ENCODE results near the gene MACROD1.
"Not testable (repeated sequence)": the region's sequence is repeated elsewhere in the genome, so short reads cannot be mapped to it uniquely, and the experiment has no call there.

The MACROD1 gene

GRCh38 chr11:63970902-63971301, 195.0 kb downstream of the MACROD1 start:
- in situ Hi-C loops (cut with HindIII; ENCODE audit: low sequenced_read_pairs): no loop called here
- DNase-seq (ENCODE audit: low read depth, low spot score): no peak
- TF ChIP-seq, protein P1, sequence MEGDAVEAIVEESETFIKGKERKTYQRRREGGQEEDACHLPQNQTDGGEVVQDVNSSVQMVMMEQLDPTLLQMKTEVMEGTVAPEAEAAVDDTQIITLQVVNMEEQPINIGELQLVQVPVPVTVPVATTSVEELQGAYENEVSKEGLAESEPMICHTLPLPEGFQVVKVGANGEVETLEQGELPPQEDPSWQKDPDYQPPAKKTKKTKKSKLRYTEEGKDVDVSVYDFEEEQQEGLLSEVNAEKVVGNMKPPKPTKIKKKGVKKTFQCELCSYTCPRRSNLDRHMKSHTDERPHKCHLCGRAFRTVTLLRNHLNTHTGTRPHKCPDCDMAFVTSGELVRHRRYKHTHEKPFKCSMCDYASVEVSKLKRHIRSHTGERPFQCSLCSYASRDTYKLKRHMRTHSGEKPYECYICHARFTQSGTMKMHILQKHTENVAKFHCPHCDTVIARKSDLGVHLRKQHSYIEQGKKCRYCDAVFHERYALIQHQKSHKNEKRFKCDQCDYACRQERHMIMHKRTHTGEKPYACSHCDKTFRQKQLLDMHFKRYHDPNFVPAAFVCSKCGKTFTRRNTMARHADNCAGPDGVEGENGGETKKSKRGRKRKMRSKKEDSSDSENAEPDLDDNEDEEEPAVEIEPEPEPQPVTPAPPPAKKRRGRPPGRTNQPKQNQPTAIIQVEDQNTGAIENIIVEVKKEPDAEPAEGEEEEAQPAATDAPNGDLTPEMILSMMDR (IDR thresholded peaks at IDR 0.05; ENCODE audit: low read depth, low read length): no peak
- no peak overlapping the region for H3K4me3 ChIP-seq (ENCODE audit: low read depth, low read length)

- DNase-seq (ENCODE audit: low read depth, low spot score): no peak
- no peak overlapping the region for H3K4me3 ChIP-seq (ENCODE audit: low read depth, low read length)
- in situ Hi-C loops (cut with HindIII; ENCODE audit: low sequenced_read_pairs): no loop called here
- TF ChIP-seq, protein P1 (IDR thresholded peaks at IDR 0.05; ENCODE audit: low read depth, low read length): no peak
These were observed 196.5 kb downstream of the MACROD1 start for GRCh38 chr11:63969461-63969860.

- in situ Hi-C loops (cut with HindIII; ENCODE audit: low sequenced_read_pairs): no loop called here
- TF ChIP-seq, protein P1 (IDR thresholded peaks at IDR 0.05; ENCODE audit: low read depth, low read length): no peak
These were observed 199.5 kb downstream of the MACROD1 start for GRCh38 chr11:63966444-63966843.

GRCh38 chr11:63963895-63964294, 202.0 kb downstream of the MACROD1 start:
- in situ Hi-C loops (cut with HindIII; ENCODE audit: low sequenced_read_pairs); H3K4me3 ChIP-seq (ENCODE audit: low read depth, low read length): not testable (repeated sequence)

More at GRCh38 chr11:63966444-63966843, 199.5 kb downstream of the MACROD1 start:
- no peak overlapping the region for H3K4me3 ChIP-seq (ENCODE audit: low read depth, low read length)
- no peak for DNase-seq (ENCODE audit: low read depth, low spot score)

GRCh38 chr11:63961608-63962412, 204.1 kb downstream of the MACROD1 start:
- no peak overlapping the region for H3K4me3 ChIP-seq (ENCODE audit: low read depth, low read length)
- TF ChIP-seq, protein P1 (IDR thresholded peaks at IDR 0.05; ENCODE audit: low read depth, low read length): no peak
- DNase-seq (ENCODE audit: low read depth, low spot score): no peak
- in situ Hi-C loops (cut with HindIII; ENCODE audit: low sequenced_read_pairs): no loop called here

More at GRCh38 chr11:63963895-63964294, 202.0 kb downstream of the MACROD1 start:
- DNase-seq (ENCODE audit: low read depth, low spot score): not testable (repeated sequence)

DNA sequence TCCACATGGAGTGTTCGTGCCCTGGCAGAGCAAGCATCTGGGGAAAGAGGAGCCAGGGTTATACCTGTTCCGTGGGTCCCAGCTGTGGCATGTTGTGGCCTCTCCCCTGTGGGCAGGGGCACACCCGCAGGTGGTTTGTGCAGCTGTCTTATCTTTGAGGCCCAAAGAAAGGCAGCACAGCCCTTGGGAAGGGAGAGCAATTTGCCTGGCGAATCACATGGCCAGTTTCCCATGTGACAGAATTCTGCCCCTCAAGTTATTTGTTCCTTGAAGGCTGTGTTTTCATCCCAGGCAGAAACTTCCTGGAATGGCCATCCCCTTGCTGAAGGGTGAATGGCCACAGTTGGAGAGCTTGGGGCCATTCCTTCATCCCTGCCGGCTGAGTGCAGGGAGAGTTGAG, 207.9 kb downstream of the MACROD1 start:
- H3K4me3 ChIP-seq (ENCODE audit: low read depth, low read length): no peak overlapping the region
- TF ChIP-seq, protein P1 (IDR thresholded peaks at IDR 0.05; ENCODE audit: low read depth, low read length): no peak
- DNase-seq (ENCODE audit: low read depth, low spot score): no peak
- in situ Hi-C loops (cut with HindIII; ENCODE audit: low sequenced_read_pairs): no loop called here

DNA sequence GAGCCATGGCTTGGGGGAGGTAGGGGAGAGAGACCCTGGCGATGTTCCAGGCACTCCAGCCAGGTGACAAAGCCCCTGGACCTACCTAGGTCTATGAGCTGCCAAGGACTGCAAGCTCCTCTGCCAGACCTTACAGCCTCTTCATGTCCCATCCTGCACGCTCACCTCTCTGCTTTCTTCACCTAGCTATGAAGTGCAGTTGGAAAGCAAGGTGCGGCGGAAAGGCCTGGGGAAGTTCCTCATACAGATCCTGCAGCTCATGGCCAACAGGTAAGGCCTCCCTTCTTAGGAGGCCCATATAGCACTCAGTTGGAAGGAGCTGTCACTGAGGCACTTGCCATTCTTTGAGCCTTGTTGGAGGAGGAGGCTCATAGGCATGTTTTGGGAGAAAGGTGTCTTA, 213.3 kb downstream of the MACROD1 start:
- no peak for DNase-seq (ENCODE audit: low read depth, low spot score)
- in situ Hi-C loops (cut with HindIII; ENCODE audit: low sequenced_read_pairs): no loop called here
- TF ChIP-seq, protein P1 (IDR thresholded peaks at IDR 0.05; ENCODE audit: low read depth, low read length): no peak
- no peak overlapping the region for H3K4me3 ChIP-seq (ENCODE audit: low read depth, low read length)

All from astrocyte of the spinal cord (primary cell).